Common myeloid progenitor, CD34-positive (primary cell): ENCODE data around the gene CHRNA1.

Source experiments
- CTCF ChIA-PET: fragments of 350-600 bp; sonication (Branson Sonifier 250); formaldehyde crosslinking; loops from one replicate; lab custom pipeline; 2021; ENCODE audit warnings: antibody characterized with exemption; lab: Charles Lee
- POLR2A ChIA-PET: fragments of 350-600 bp; sonication (Branson Sonifier 250); formaldehyde crosslinking; loops from one replicate; lab custom pipeline; 2021; ENCODE audit warnings: antibody characterized with exemption; lab: Charles Lee
- DNase-seq, 3 donors: peaks; one replicate each; pipeline versions ENCODE4 v3.0.0 to v3.0.0-alpha.2; 2013
- H3K27ac ChIP-seq, 2 experiments: 1 replicate in 1 of 2; 2 replicates in 1 of 2; pipeline ENCODE4 v1.7.0; 2013; ENCODE audit warnings: inconsistent platforms in 2 of 2, low read length in 2 of 2, mild to moderate bottlenecking in 2 of 2, low read depth in 1 of 2, moderate library complexity in 1 of 2; ENCODE audit not compliant: severe bottlenecking in 2 of 2, insufficient read depth in 1 of 2, poor library complexity in 1 of 2
- H3K27me3 ChIP-seq, 5 experiments: replicated peaks in 2 of 5; 1 replicate in 3 of 5; 2 replicates in 2 of 5; pipeline versions ENCODE4 v1.6.1 to v1.7.0; 2013; ENCODE audit warnings: low read length in 4 of 5, mild to moderate bottlenecking in 2 of 5, moderate library complexity in 2 of 5, inconsistent platforms in 1 of 5; ENCODE audit not compliant: insufficient read depth in 5 of 5, control insufficient read depth in 4 of 5
- H3K36me3 ChIP-seq, 4 experiments: 1 replicate in 2 of 4; 2 replicates in 2 of 4; pipeline versions ENCODE4 v1.6.1 to v1.7.0; 2013; ENCODE audit warnings: low read length in 3 of 4, control low read depth in 1 of 4, mild to moderate bottlenecking in 1 of 4; ENCODE audit not compliant: control insufficient read depth in 4 of 4, insufficient read depth in 4 of 4
- H3K4me1 ChIP-seq, 4 experiments: 1 replicate in 3 of 4; 2 replicates in 1 of 4; pipeline versions ENCODE4 v1.6.1 to v1.7.1; 2013; ENCODE audit warnings: low read length in 3 of 4, mild to moderate bottlenecking in 3 of 4, control low read depth in 1 of 4, inconsistent platforms in 1 of 4, moderate library complexity in 1 of 4; ENCODE audit not compliant: control insufficient read depth in 4 of 4, insufficient read depth in 4 of 4; ENCODE audit errors: control extremely low read depth in 1 of 4
- H3K4me3 ChIP-seq, 7 experiments: 1 replicate in 4 of 7; 2 replicates in 3 of 7; pipeline versions ENCODE4 v1.5.1 to v1.7.0; 2013; ENCODE audit warnings: mild to moderate bottlenecking in 7 of 7, low read length in 6 of 7, moderate library complexity in 6 of 7, inconsistent platforms in 2 of 7, low read depth in 2 of 7, control low read depth in 1 of 7; ENCODE audit not compliant: insufficient read depth in 4 of 7, control insufficient read depth in 1 of 7; ENCODE audit errors: extremely low read depth in 1 of 7
- H3K9me3 ChIP-seq, 5 experiments: 1 replicate in 4 of 5; 2 replicates in 1 of 5; pipeline versions ENCODE4 v1.6.1 to v1.7.1; 2013; ENCODE audit warnings: low read length in 4 of 5, mild to moderate bottlenecking in 2 of 5, inconsistent platforms in 1 of 5, low read depth in 1 of 5, moderate library complexity in 1 of 5; ENCODE audit not compliant: control insufficient read depth in 4 of 5, insufficient read depth in 2 of 5; ENCODE audit errors: control extremely low read depth in 1 of 5
- WGBS: methylation state at CpG from one replicate; pipeline ENCODE4 v1.1.5; 2013; ENCODE audit not compliant: insufficient coverage; 5-methylcytosine and 5-hydroxymethylcytosine counted together

The CHRNA1 gene

DNA sequence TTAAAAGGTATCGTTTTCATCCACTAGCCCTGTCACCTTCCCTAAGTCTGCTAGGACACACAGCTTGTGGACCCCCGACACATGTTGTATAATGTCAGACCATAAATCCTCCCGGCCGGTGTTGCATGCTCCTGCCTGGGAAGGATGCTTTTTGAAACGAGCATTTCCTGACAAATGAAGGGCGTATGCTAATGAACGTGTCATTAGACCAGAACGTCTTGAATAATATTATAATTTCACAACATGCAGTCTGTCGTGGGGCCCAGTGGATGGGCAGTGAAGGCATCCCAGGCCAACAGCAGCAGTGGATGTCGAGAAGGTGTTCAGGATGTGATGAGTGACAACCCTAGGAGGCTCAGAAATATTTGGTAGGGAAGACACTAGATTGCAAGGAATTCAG lies 7.5 kb downstream of the CHRNA1 start:
- Histone ChIP-seq H3K9me3 (peaks cover 0 to 2% (median 0%) of the 10 kb centered on the region in 5 experiments), H3K27me3 (peaks cover 0 to 31% (median 15%) of the 10 kb centered on the region in 5 experiments), H3K27ac (no peak overlapping the region), H3K4me1 (peaks cover 0 to 2% (median 0%) of the 10 kb centered on the region in 4 experiments), H3K4me3 (no peak overlapping the region), H3K36me3 (no peaks in the 10 kb centered on the region)
- CTCF ChIA-PET = interaction anchor here (0.9 to 1.0 kb wide), 2 partner anchors 14 to 19 kb away, joined by 3 to 4 read pairs; no protein-coding TSS in a partner anchor
- WGBS = 96% methylated on average over 10 of the region's 10 CpGs
- POLR2A ChIA-PET = no interaction called here
- DNase-seq = no peak

DNA sequence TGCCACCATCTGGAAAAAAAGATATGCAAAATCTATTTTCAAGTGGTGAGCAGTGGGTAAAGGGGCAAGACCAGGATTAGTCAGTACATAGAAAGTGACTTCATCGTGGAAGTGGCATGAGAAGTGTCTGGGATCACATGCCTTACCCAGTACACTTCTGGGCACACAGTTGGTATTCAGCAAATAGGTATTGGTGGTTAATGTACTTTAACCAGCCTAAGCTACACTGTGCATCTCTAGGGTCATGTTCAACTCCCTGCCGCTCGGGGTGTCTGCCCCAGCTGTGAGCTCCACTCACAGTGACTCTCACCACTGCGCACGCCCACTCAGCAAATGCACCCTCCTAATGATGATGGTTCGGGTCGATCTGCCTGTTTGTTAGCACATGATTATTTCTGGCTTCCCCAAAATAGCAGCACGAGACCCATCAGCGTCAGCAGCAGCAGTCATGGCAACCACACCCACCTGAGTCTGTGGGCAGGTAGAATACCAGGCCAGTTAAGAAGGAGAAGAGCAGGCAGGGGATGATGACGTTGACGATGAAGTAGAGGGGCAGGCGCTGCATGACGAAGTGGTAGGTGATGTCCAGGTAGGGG lies 11.1 kb downstream of the CHRNA1 start:
- ChIA-PET POLR2A (no interaction called here), CTCF (interaction anchor here (1.2 to 2.3 kb wide), 2 partner anchors 11 to 57 kb away, joined by 4 to 10 read pairs; partner anchors contain the start of gene CHRNA1)
- no peak for DNase-seq
- H3K27ac ChIP-seq = no peak overlapping the region
- H3K4me1 ChIP-seq = peaks cover 0 to 2% (median 0%) of the 10 kb centered on the region in 4 experiments
- no peaks in the 10 kb centered on the region for H3K36me3 ChIP-seq
- no peaks in the 10 kb centered on the region for H3K9me3 ChIP-seq
- WGBS = 97% methylated on average over 12 of the region's 13 CpGs
- peaks cover 0 to 36% (median 13%) of the 10 kb centered on the region in 5 experiments for H3K27me3 ChIP-seq
- no peak overlapping the region for H3K4me3 ChIP-seq

DNA sequence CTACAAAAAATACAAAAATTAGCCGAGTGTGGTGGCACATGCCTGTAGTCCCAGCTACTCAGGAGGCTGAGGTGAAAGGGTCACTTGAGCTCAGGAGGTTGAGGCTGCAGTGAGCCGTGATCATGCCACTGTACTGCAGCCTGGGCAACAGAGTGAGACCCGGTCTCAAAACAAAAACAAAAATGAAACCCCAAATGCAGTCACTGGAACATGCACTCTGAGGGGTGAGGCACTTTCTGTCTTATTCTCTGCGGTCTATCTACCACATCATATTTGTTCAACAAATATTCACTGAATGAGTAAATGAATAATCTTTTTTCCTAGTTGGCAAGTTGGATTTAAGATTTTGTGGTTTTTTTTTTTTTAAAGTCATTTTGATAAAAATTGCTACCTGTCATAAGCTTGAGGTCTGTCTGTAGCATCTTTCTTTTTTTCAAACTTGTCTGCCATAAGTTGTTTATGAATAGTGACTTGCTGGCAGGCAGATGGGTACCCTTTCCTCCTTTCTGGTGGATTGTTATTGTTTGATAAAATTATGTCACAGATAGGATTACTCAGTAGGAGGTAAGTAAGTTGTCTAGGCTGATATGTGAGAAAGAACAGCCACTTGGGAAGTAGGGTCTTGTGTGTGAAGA lies 11.8 kb downstream of the CHRNA1 start:
- Histone ChIP-seq H3K27me3 (peaks cover 0 to 41% (median 13%) of the 10 kb centered on the region in 5 experiments), H3K36me3 (no peaks in the 10 kb centered on the region), H3K9me3 (no peaks in the 10 kb centered on the region), H3K27ac (no peak overlapping the region), H3K4me1 (peaks cover 0 to 2% (median 0%) of the 10 kb centered on the region in 4 experiments), H3K4me3 (no peak overlapping the region)
- 100% methylated on average over 3 of the region's 4 CpGs for WGBS
- POLR2A ChIA-PET = no interaction called here
- DNase-seq = peak in 1 of 3 donors; percentile 9
- CTCF ChIA-PET = interaction anchor here (2.3 kb wide), 1 partner anchor 12 kb away, joined by 10 read pairs; the partner anchor contains the start of gene CHRNA1

- POLR2A ChIA-PET = no interaction called here
- peaks cover 0 to 2% (median 0%) of the 10 kb centered on the region in 4 experiments for H3K4me1 ChIP-seq
Measured at GRCh38 chr2:174750923-174751441, 13.3 kb downstream of the CHRNA1 start.

DNA sequence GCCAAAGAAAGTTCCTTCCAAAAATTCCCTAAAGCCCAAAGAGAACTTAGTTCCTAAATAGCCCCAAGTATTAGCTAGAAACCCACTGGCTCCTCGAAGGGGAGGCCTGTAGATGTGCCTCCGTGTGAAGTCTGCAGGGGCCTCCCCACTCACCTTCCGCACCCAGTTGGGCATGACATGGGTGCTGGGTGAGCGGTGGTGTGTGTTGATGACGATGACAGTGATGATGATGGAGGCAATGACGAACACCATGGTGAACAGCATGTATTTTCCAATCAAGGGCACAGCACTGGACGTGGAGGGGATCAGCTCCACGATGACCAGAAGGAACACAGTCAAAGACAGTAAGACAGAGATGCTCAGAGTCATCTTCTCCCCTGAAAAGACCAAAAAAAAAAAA lies 14.5 kb downstream of the CHRNA1 start:
- H3K27ac ChIP-seq = no peak overlapping the region
- POLR2A ChIA-PET = no interaction called here

More at GRCh38 chr2:174750923-174751441, 13.3 kb downstream of the CHRNA1 start:
- no peaks in the 10 kb centered on the region for H3K36me3 ChIP-seq
- peaks cover 2 to 43% (median 16%) of the 10 kb centered on the region in 5 experiments for H3K27me3 ChIP-seq
- WGBS = 28% methylated on average over 4 of the region's 5 CpGs
- no peak overlapping the region for H3K4me3 ChIP-seq
- CTCF ChIA-PET = interaction anchor here (1.0 to 8.0 kb wide), 3 partner anchors 14 to 53 kb away, joined by 4 to 53 read pairs (median 6); partner anchors contain the start of gene CHRNA1
- no peaks in the 10 kb centered on the region for H3K9me3 ChIP-seq
- no peak overlapping the region for H3K27ac ChIP-seq
- peak in 2 of 3 donors; percentile 35 to 39 for DNase-seq

GRCh38 chr2:174748948-174749347 lies 15.3 kb downstream of the CHRNA1 start:
- CTCF ChIA-PET = interaction anchor here (0.6 to 8.0 kb wide), 17 partner anchors 8 to 455 kb away, joined by 3 to 53 read pairs (median 5); no protein-coding TSS in a partner anchor
- DNase-seq = peak; percentile 54 to 70 (median 63)
- no peak overlapping the region for H3K27ac ChIP-seq
- H3K9me3 ChIP-seq = no peaks in the 10 kb centered on the region
- no peaks in the 10 kb centered on the region for H3K36me3 ChIP-seq
- peaks cover 0 to 2% (median 0%) of the 10 kb centered on the region in 4 experiments for H3K4me1 ChIP-seq
- no peak overlapping the region for H3K4me3 ChIP-seq
- peaks cover 2 to 47% (median 16%) of the 10 kb centered on the region in 5 experiments for H3K27me3 ChIP-seq
- 7% methylated on average over 3 of the region's 4 CpGs for WGBS
- POLR2A ChIA-PET = interaction anchor here (0.5 kb wide), 1 partner anchor 10 kb away, joined by 3 read pairs; no protein-coding TSS in a partner anchor

More for the DNA sequence above, 14.5 kb downstream of the CHRNA1 start:
- DNase-seq = no peak
- Histone ChIP-seq H3K27me3 (peaks cover 2 to 44% (median 19%) of the 10 kb centered on the region in 5 experiments), H3K4me3 (no peak overlapping the region), H3K9me3 (no peaks in the 10 kb centered on the region), H3K4me1 (peaks cover 0 to 2% (median 0%) of the 10 kb centered on the region in 4 experiments), H3K36me3 (no peaks in the 10 kb centered on the region)
- CTCF ChIA-PET = interaction anchor here (0.7 to 8.0 kb wide), 12 partner anchors 9 to 190 kb away, joined by 3 to 53 read pairs (median 6); no protein-coding TSS in a partner anchor
- 94% methylated on average over 4 of the region's 8 CpGs for WGBS
